Hypothalamus (tissue), 51 donors: ENCODE measurements around the gene HCN4.

ENCODE experiments used
- DNase-seq, 51 donors: peaks; one replicate each; lab custom pipeline; 2025; lab: John Stamatoyannopoulos, UW

HCN4 gene

DNA sequence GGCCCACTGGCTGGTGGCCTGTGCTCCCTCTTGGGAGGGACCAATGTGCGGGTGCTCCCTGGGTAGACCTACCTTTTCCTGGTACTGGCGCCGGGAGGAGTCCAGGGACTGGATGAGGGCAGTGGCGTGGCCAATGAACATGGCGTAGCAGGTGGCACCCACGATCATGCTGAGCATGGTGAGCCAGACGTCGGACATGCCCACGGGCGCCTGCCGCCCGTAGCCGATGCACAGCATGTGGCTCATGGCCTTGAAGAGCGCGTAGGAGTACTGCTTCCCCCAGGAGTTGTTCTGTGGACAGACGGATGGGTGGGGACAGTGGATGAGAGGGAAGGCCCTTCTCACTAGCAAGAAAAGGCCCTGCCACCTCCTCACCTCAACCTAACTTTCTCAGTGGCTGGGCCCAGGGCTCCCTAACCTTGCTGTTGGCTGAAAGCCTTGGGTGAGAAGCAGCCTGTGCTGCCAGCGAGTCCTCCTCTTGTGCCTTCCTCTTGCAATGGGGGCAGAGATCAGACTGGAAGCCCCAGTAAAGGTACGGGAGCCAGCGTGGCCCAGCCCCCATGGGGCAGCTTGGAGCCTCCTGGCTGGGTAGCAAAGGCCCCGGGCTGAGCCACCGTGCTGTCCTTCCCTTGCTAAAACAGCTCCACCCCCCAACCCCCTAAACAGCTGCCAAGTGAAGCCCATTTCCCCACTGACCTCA is 39.1 kb downstream of the HCN4 start:
- peak in 1 of 51 donors; percentile 20 for DNase-seq

DNA sequence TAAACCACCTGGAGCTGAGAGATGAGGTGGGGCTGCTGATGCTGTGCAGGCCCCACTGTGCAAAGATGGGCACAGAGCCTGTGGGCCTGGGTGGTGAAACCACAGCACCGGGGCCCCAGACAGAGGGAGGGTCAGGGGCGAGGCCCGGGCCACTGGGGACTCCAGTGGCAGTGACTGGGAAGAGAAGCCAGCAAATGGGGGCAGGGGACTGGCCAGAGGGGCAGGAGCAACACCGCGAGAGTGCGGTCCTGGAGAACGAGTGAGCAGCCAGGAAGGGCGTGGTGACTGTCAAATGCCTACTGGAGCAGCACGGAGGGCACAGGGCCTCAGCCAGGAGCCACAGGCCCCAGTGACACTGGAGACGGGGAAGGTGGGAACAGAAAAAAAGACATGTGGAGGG is 39.8 kb downstream of the HCN4 start:
- DNase-seq = no peak

DNA sequence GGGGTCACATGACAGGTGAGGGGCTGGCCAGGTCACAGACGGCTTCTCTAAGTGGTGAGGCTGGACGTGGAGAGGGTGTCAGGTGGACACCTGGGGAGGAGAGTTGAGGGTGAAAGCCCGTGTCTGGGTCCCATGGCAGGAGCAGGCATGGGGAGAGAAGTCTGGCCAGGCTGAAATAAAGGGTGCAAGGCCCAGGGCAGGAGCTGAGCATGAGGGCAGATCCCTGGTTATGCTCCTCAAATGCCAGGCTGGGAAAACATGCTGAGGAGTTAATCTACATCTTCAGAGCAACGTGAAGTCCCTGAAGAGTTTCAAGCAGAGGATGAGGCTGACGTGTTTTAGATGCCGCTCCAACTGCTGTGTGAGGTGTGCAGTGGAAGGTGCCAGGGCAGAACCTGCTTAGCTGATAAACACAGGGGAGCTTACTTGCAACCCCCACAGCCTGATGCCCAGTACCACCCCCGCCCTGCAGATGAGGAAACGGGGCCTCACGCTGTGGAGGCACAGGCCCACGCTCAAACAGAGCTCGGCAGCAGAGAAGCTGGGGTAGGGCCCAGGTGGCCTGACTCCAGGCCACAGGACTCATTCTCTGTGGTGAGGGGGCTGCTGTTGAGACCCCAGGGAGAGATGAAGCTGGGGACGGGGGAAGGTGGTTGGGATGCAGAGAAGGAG is 40.5 kb downstream of the HCN4 start:
- DNase-seq = no peak

DNA sequence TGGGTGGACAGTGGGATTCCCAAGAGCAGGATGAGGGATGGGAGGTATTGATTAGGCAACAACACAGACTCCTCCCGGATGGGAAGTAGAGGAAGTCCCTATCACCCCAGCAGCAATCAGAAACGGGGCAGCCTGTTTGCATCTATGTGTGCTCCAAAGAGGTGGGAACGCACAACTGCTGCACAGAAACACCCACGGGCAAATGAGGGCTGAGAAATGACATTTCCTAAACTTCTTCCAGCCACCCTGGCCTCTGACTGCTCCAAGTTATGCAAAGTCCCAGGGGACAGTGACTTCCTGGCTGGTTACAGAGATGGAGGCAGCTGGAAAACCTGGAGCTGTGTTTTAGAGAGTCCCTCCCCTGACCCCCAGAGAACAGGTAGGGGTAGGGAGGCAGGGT is 42.6 kb downstream of the HCN4 start:
- no peak for DNase-seq

DNA sequence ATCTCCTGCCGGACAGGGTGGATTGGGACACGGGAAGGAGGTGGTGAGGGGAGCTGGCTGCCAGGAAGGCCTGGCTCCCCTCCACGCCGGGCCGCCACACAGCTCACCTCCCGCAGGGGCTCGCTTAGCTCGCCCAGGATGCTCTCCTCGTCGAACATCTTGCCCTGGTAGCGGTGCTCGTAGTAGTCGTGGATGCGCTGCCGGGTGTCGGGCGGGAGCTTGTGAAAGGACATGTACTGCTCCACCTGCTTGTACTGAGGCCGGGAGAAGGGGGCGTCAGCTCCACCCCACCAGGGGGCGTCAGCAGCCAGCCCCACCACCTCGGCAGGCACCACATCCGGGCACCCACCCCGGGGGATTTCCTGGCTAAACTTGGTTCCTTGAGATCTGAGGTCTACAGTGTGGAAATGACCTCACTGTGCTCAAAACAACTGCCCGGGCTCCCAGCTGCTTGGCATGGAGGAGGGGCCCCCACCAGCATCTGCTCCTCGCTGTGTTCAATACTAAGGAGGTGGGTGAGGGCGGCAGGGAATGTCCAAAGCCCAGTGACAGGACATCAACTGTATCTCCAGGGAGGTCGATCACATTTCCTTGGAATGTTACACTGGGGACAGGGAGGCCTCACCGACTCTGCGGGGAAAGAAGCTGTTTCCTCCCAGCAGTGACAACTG is 43.4 kb downstream of the HCN4 start:
- DNase-seq = no peak

DNA sequence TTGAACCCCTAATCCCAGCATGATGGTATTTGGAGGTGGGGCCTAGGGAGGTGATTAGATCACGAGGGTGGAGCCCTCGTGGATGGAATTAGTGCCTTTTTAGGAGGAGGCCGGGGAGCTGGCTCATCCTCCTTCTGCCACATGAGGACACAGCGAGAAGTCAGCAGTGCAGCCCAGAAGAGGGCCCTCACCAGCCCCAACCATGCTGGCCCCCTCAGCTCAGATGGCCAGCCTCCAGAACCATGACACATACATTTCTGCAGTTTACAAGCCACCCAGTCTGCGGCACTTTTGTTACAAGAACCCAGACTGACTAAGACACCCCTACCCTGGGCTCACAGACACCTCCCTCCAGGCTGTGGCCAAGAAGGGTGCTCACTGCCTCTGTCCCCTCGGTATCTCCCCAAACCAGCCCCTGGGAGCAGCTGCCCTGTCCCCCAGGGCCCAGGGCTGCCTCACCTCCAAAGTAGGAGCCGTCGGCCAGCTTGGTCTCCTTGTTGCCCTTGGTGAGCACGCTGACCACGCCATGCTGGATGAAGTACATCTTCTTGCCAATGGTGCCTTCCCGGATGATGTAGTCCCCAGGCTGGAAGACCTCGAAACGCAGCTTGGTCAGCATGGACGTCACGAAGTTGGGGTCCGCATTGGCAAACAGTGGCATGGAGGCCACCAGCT is 44.1 kb downstream of the HCN4 start:
- DNase-seq = no peak

DNA sequence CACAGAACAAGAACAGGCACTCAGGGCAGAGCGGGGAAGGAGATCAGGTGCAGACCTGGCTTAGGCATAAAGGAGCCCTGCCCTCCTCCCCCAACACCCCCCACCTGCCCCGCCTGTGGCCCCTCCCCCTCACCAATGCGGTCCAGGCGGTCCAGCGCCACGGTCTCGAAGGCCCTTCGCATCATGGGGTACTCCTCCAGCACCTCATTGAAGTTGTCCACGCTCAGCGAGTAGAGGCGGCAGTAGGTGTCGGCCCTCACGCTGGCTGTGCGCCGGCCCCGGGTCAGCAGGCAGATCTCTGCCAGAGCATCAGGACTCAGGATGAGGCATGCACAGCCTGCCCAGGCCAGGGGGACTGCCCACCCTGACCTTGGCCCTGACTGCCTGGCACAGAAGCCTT is 44.8 kb downstream of the HCN4 start:
- DNase-seq = no peak

DNA sequence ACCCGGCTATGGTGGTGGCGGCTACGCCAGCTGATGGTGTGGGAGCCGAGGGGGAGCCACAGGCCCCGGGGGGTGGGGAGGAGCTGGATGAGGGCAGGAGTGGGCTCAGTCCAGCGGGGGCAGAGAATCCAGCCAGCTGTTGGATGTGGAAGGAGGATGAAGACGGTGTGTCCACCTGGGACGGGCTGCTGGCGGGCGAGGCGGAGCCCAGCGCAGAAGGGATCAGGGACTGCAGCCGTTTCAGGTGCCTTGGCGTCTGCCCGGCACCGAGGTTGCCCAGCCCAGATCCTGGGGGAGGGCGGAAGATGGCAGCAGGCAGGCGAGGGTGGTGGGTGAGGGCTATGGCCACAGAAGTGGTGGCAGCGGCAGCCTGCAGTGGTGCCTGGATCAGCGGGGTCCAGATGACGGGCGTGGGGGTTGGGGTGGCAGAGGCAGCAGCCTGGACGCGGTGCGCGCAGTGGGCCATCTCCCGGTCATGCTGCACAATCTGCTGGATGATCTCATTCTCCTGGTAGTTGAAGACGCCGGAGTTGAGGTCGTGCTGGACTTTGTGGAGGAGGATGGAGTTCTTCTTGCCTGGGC is 45.3 kb downstream of the HCN4 start:
- DNase-seq = no peak

DNA sequence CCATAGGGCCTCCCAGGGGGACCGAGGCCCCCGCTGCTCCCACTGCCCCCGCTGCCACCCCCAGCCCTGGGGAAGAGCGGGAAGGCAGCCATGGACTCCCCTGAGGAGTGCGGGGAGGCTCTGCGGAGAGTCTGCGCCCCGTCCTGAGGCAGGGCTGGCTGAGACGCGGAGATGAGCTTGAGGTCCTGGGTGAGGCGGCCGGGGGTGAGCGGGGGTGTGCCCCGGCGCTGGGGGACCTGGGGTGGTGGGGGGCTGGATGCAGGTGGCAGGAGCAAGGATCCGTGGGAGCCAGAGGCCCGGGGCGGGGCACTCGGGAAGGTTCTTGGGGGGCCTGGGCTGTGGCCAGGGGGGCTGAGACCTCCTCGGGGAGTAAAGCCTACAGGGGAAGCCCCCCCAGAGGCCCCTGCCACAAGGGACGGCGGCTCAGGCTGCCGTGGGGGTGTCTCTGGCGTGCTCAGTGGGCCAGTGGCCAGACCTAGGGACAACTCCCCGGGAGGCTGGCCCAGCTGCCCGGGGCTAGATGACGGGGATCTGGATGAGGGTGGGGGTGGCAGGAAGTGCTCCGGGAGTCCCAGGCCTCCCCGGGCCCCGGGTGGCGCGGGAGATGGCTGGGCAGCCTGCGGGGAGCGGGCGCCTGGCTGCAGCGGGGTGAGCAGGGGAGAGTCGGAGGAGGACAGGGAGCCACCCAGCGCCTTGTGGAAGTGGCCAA is 45.9 kb downstream of the HCN4 start:
- DNase-seq = no peak

DNA sequence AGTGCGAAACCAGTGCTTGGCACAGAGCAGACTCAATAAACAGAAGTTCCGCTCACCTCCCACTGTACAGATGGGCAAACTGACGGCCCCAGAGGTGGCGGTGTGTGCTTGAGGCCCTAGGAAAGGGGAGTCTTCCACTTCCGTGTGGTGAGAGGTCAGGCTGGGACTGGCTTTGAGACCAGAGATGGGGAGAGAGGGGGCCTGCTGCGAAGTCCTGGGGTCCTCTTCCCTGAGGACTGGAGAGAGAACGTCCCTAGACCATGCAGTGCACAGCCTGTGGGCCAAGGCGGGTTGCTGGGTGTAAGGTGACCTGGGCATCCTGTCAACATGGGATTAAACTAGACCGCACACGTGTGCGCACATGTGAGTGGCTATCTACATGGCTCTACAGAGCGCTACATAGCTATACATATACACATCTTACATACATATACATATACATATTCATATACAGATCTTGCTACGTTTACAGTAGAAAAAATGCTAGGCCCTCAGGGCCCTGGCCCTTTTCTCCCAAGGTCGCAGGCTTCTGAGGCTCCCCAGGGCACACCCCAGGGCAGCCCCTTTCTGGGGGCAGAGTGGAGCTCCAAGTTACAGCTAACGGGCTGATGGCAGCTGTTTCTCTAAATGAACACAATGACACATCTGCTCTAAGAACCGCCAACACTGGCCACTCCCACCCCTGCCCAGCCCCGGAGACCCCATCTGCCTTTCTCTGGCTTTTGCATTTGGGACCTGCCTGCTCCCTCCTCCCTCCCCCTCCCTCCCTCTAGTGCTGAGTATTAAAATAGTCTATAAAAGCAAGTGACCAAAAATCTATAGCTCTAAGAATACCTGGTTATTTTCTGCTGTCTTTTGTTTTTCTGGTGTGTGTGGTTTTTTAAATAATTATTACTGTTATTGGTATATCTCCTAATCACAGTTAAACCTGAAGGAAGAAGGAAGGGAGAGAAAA is 47.0 kb downstream of the HCN4 start:
- DNase-seq = no peak

DNA sequence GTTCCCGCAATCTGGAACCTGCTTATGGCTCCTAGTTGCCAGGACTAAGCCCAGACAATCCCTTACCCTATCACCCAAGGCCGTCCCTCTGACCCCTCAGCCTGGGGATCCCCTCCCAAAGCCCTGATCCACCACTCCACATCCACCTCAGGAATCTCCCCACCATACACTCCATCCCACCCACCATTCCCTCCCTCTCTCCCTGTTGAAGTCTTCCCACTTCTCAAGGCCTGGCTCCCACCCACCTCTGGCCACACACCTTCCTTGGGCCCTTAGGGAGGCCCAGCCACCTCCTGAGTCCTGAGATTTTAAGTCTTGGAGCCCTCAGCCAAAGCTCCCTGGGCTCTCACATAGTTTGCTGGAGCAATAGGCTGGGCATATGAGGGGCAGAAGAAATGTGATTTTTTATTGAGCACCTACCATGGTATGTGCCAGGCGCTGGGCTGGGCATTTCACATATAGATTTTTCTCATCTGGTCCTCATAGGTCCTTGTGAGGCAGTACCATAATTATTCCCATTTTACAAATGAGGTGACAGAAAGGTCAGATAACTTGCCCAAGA is 48.1 kb downstream of the HCN4 start:
- DNase-seq = no peak

DNA sequence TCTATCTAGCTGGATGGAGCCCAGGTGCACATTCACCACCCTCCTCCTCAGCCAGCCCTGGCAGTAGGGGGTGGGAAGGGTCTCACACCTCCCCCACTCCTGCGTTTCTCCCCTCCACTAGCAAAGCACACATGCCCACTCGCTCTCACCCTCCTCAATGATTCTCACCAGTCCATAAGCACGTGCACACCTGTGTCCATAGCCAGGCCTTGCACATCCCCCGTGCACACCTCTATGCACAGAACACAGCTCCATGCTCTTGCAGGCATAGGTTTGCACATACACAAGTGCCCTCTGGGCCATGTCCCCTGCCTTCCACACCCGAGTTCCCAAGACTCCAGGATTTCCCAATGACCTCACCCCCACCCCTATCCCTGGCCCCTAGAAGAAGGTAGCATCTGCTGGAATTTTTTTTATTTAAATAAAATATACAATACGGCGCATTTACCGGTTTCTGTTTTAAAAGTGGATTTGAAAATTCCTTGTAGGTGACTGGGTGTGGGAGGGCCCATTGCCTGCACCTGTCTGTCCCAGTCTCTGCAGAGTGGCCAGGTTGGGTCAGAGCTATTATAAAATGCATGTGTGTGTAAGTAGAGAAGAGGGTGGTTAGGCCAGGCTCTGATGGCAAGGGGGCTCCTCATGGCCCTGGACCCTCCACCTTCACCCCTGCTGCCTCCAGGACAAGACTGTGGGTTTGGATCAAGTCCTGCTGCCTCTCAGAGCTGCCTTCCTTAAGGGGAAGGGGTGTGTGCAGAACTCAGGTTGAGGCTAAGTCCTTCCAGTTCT is 49.1 kb downstream of the HCN4 start:
- DNase-seq = no peak

DNA sequence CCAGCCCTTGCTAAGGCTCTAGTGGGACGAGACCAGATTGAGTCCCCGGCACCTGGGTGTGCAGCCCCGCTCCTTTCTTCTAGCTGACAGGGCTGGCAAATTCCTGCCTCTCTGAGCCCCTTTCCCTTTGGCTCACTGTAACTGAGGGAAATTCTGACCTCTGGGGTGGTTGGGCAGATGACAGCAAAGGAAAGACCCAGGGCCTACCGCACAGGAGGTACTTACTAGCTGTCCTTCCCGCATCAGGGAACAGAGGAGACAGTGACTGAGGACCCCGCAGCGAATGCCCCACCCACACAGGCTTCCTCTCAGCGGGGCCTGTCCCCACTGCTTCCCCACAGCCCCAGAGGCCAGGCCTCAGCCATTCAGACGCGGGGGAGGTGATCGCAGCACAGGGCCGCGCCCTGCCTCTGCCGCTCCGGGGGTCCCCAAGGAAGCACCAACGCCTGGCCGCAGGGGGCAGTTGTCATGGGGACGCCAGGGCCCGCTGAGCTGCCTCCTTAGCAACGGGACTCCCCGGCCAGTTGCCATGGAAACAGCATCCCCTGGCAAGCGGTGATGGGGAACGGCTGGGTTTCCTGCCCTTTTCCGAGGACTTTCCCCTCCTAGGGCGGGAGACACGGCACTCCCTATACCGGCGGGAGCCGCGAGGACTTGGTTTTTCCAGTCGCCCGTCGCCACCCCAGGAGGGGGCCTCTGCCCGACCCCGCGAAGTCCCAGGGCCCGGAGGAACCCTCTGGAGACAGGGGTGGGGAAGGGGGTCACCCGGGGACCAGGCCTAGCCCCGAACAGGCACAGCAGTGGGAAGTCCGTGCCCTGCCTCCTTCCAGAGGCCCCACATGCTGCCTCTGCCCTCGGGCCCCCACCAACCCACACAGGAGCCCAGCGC is 50.1 kb downstream of the HCN4 start:
- DNase-seq = peak in 26 of 51 donors; percentile 8 to 65 (median 32)

DNA sequence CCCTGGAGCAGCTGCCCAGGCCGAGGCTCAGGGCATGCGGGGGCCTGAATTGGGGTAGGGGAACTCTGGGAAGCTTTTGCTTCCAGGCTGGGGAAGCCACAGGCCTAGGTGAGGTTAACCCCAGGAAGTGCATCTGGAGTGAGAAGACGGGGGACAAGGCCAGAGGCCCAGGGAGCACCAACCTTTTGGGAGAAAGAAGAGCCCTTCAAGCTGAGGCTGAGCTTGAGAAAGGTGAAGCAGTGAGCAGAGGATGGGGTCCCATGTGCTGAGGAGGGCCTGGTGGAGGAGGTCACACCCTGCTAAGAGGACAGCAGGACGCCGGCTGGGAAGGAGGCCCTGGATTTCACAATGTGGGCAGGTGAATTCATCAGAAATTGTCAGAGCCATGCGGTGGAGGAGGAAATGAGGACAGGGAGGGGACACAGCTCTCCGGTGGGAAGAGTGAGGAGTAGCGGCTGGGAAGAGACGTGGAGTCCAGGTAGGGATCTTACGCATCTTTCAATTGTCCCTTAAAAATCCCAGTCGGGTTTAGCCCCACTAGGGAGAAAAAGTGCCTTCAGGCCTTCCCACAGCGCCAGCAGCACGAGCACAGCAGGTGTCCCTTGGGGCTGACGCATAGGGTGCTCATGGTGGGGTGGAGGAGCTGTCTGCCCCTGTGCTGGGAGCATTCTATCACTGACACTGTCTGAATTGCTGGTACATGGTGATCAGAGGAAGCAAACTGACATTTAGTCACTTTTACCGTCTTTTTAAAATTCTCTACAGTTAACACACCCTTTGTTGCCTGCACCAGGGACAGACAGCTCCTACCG is 50.9 kb downstream of the HCN4 start:
- peak in 3 of 51 donors; percentile 19 to 52 (median 31) for DNase-seq

DNA sequence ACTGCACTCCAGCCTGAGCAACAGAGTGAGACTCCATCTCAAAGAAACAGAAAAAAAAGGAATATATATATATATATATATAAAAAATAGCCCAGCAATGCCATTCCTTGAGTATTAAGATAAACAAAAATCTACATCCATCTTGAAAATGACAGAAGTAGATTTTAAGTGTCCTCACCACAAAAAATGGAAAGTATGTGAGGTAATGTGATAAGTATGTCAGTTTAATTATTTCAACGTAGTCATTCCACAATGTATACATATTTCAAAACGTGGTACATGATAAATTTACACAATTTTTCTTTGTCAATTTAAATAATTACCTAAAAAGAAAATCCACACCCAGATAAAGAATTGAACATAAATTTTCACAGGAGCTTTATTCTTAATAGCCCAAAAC is 54.9 kb downstream of the HCN4 start:
- DNase-seq = no peak

DNA sequence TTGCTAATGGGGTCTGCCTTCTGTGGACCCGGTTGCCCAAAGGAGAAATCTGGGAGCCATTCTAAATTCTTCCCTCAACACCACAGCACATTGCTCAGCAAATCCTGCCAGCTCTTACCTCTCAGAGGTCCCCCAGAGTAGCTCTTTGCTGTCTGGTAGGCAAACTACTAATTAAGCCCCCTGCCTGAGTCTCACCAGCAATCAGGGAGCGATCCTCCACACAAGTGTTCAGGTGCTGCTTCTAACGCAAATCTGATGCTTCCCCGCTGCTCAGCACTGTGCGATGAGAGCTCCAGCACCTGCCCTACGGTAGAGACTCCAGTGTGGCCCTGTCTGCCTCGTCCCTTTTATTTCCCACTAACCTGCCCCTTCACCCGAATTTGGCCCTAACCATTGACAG is 60.5 kb downstream of the HCN4 start:
- DNase-seq = no peak
